Memory B cell (primary cell): Measurements from ENCODE around the gene PPP1R9B.
A peak's percentile ranks its signal among the peaks of the same experiment; 100 is the strongest.

ENCODE experiments used
- ATAC-seq: fragments of 150-1000 bp; cut with Tn5 transposase; 2 replicates; pipeline ENCODE4 v1.10.0; 2021; ENCODE audit warnings: low read depth, mild to moderate bottlenecking, moderate library complexity
- DNase-seq, 2 donors: peaks; one replicate each; pipeline ENCODE4 v3.0.0; 2022; ENCODE audit warnings: low spot score in 2 of 2
- H3K27ac Mint-ChIP-seq: one replicate; pipeline ENCODE4 v1.8.0; 2022; ENCODE audit warnings: mild to moderate bottlenecking, moderate library complexity, mixed read lengths
- H3K27me3 Mint-ChIP-seq: one replicate; pipeline ENCODE4 v1.8.0; 2022; ENCODE audit warnings: mixed read lengths
- H3K36me3 Mint-ChIP-seq: one replicate; pipeline ENCODE4 v1.8.0; 2022; ENCODE audit warnings: mild to moderate bottlenecking, mixed read lengths
- H3K4me1 Mint-ChIP-seq: one replicate; pipeline ENCODE4 v1.8.0; 2022; ENCODE audit warnings: mixed read lengths
- H3K4me3 Mint-ChIP-seq: one replicate; pipeline ENCODE4 v1.8.0; 2022; ENCODE audit warnings: mild to moderate bottlenecking, moderate library complexity, mixed read lengths
- H3K9me3 Mint-ChIP-seq: one replicate; pipeline ENCODE4 v1.8.0; 2022; ENCODE audit warnings: mixed read lengths

PPP1R9B gene

GRCh38 chr17:50139950-50140885 lies 10.3 kb downstream of the PPP1R9B start:
- peaks cover 57% of the 10 kb centered on the region for H3K36me3 Mint-ChIP-seq
- H3K9me3 Mint-ChIP-seq, result no peaks in the 10 kb centered on the region
- peak overlapping the region; percentile 32 for H3K4me3 Mint-ChIP-seq
- H3K27ac Mint-ChIP-seq, result peak overlapping the region; percentile 7
- peaks cover 63% of the 10 kb centered on the region for H3K4me1 Mint-ChIP-seq
- peak; percentile 90 for ATAC-seq
- no peaks in the 10 kb centered on the region for H3K27me3 Mint-ChIP-seq
- peak; percentile 81 to 86 for DNase-seq

DNA sequence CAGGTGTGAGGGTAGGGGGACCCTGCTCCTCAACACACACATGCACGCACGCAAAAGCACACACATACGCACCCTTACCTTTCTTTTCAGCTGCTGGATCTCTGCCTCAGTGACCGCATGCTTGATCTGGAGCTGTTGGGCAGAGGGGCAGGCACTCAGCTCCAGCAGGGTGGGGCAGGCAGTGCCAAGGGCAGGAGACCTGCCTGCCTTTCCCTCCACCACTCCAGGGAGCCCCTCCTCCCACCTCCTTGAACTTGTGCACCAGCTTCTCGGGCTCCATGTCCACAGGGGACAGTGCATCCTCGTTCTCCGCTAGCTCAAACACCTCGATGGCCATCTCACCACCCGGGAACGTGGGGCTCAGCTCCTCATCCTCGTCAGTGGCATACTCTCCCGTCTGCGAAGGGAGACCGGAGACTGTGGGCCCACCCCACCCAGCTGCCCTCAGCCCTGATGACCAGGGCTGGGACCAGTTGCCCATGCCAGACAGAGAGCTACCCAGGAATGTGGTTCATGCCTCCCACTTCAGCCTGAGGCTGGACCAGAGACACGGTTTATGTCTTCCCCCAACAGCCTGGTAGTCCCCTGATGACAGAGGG lies 11.2 kb downstream of the PPP1R9B start:
- ATAC-seq (no peak), DNase-seq (no peak)
- H3K9me3 Mint-ChIP-seq, result no peaks in the 10 kb centered on the region
- H3K4me3 Mint-ChIP-seq, result no peak overlapping the region
- peaks cover 52% of the 10 kb centered on the region for H3K36me3 Mint-ChIP-seq
- H3K4me1 Mint-ChIP-seq, result peaks cover 58% of the 10 kb centered on the region
- H3K27ac Mint-ChIP-seq, result peak overlapping the region; percentile 7
- no peaks in the 10 kb centered on the region for H3K27me3 Mint-ChIP-seq

- Mint-ChIP-seq H3K9me3 (no peaks in the 10 kb centered on the region), H3K27me3 (no peaks in the 10 kb centered on the region), H3K27ac (peak overlapping the region; percentile 85), H3K36me3 (peaks cover 40% of the 10 kb centered on the region), H3K4me1 (peaks cover 41% of the 10 kb centered on the region), H3K4me3 (no peak overlapping the region)
- DNase-seq (no peak), ATAC-seq (no peak)
Measured at GRCh38 chr17:50137042-50137441, 13.4 kb downstream of the PPP1R9B start.

DNA sequence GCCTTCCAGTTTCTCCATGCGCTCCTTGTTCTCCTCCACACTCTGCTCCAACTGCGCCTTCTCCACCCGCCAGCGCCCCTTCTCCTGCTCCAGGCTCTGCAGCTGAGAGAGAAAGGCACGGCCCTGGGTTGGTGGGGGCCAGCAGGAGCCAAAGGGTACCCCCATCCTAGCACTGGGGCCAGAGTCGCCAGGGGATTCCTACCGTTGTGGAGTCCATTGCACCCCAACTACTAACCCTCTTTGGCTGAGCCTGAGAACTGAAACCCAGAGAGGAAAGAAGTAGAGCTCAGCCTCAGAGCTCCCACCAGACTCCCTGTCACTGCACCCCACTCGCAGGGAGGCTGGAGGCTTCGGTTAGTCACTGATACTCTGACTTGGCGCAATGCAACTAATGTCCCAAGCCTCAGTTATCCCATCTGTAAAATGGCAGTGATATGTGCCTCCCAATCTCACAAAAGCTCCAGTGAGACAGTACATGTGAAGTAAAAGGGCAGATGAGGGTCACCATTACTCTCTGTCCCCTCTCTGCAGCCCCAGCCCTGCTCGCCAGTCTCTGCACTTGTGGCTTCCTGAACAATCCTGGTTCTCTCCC lies 14.3 kb downstream of the PPP1R9B start:
- peaks cover 36% of the 10 kb centered on the region for H3K36me3 Mint-ChIP-seq

DNA sequence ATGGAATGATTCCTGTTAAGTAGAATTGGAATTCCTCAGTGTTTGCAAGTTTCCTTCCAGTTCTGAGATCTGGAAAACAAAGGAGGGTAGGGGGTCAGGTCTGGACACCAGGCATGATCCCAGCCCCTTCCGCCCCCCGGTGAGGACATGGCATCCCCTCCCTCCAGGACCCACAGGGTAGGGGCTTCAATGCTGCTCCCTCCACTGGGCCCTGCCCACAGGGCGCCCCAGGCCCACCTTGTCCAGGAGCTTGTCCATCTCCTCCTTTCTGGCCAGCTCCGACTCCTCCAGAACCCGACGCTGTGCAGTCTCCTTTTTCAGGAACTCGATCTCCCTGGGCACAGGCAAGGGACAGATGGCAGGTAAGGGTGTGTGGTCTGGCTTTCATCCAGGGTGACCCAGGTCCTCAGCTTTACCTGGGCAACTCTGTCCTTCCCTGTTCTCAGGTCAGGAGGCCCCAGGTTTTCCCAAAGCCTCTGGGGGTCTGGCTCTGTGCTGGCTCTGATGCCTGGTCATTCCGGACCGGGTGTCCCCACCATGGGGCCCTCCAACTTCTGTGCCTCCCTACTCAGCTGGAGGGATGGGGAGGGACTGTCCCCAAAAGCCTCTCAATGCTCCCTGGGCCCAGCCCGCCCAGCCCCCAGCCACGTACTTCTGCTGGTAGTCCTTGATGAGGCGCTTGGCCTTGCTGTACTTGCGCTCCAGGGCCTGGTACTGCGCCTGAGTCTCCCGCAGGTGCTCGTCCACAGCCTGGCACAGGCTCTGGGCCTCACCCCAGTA lies 15.0 kb downstream of the PPP1R9B start:
- H3K27me3 Mint-ChIP-seq, result peaks cover 1% of the 10 kb centered on the region
- no peaks in the 10 kb centered on the region for H3K9me3 Mint-ChIP-seq
- no peak overlapping the region for H3K4me3 Mint-ChIP-seq
- peaks cover 33% of the 10 kb centered on the region for H3K36me3 Mint-ChIP-seq
- DNase-seq (no peak), ATAC-seq (no peak)
- no peak overlapping the region for H3K27ac Mint-ChIP-seq
- H3K4me1 Mint-ChIP-seq, result peaks cover 37% of the 10 kb centered on the region

More for the DNA sequence above, 14.3 kb downstream of the PPP1R9B start:
- no peak for DNase-seq
- H3K4me3 Mint-ChIP-seq, result no peak overlapping the region
- H3K9me3 Mint-ChIP-seq, result no peaks in the 10 kb centered on the region
- ATAC-seq, result no peak
- H3K4me1 Mint-ChIP-seq, result peaks cover 35% of the 10 kb centered on the region
- peak overlapping the region; percentile 85 for H3K27ac Mint-ChIP-seq
- peaks cover 1% of the 10 kb centered on the region for H3K27me3 Mint-ChIP-seq

GRCh38 chr17:50134206-50135110 lies 16.0 kb downstream of the PPP1R9B start:
- ATAC-seq (no peak), DNase-seq (no peak)
- Mint-ChIP-seq H3K9me3 (no peaks in the 10 kb centered on the region), H3K27me3 (peaks cover 3% of the 10 kb centered on the region), H3K36me3 (peaks cover 30% of the 10 kb centered on the region), H3K4me1 (peaks cover 33% of the 10 kb centered on the region), H3K27ac (no peak overlapping the region), H3K4me3 (no peak overlapping the region)

GRCh38 chr17:50133769-50134099 lies 16.7 kb downstream of the PPP1R9B start:
- Mint-ChIP-seq H3K4me1 (peaks cover 34% of the 10 kb centered on the region), H3K27ac (no peak overlapping the region), H3K9me3 (no peaks in the 10 kb centered on the region), H3K36me3 (peaks cover 30% of the 10 kb centered on the region), H3K4me3 (no peak overlapping the region), H3K27me3 (peaks cover 4% of the 10 kb centered on the region)
- DNase-seq (no peak), ATAC-seq (no peak)

DNA sequence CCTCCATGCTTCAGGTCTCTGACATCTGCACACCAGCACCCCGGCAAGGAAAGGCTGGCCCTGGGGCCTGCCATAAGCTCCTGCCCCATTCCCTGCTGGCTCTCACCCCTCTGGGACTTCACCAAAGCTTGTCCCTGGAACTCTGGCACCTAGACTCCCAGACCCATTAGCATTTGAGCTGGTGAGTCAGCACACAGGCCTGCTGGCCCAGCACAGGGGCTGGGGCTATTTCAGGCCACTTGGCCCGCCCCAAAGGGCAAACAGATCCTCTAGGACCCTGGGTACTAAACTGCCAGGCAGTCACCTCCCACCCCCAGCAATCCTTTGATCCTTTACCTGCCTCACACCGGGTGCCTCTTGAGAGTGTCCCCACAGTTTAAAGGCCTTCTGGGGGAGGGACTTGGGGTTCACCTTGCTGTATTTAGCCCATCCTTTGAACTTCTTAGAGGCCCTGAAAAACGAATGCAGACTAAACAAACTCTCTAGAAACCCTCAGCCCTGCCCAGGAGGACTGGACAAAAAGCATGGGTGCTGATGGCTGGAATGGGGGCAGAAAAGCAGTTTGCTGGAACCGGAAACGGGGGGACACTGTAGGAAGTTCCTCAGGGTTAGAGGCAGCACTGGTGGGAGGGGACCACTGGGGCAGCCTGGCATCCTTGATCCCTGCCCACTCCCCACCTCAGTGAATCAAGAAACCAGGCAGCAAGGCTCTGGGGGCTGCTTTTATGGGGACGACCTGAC lies 17.3 kb downstream of the PPP1R9B start:
- Mint-ChIP-seq H3K4me3 (no peak overlapping the region), H3K4me1 (peaks cover 38% of the 10 kb centered on the region), H3K27me3 (peaks cover 9% of the 10 kb centered on the region), H3K27ac (peak overlapping the region; percentile 47), H3K36me3 (peaks cover 28% of the 10 kb centered on the region), H3K9me3 (no peaks in the 10 kb centered on the region)
- DNase-seq (no peak), ATAC-seq (no peak)

DNA sequence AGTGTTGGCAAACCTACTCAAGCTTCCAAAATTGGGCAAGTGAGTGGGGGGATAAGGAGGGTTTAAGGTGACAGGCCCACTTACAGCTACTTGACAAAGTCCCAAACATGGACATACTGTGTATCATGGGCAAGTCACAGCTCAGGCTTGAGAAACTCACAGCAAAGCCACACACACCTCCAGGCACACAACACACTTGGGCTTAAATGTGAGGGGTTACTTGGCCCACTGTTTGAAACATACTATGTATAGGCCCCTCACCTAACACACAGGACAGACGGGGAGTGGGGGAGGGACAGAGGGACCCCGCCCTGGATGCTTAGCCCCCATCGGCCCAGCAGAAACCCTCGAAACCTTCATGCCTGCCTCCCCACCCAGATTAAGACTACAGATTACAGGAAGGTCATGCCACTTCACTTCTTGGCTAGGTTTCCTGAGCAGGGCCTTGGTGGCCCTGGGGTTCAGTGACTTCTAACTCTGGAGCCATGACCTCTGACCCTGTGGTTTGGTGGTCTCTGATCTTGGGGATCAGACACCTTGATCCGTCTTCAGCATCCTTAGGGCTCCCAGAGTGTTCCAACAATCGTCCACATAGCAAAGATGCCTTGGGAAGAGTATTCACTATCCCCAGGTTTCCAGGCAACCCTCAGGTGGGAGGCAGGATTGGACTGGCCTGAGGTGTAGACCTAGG lies 18.2 kb downstream of the PPP1R9B start:
- Mint-ChIP-seq H3K9me3 (no peaks in the 10 kb centered on the region), H3K4me3 (no peak overlapping the region), H3K27me3 (peaks cover 9% of the 10 kb centered on the region), H3K4me1 (peaks cover 33% of the 10 kb centered on the region), H3K36me3 (peaks cover 19% of the 10 kb centered on the region), H3K27ac (peak overlapping the region; percentile 81)
- DNase-seq (no peak), ATAC-seq (no peak)

DNA sequence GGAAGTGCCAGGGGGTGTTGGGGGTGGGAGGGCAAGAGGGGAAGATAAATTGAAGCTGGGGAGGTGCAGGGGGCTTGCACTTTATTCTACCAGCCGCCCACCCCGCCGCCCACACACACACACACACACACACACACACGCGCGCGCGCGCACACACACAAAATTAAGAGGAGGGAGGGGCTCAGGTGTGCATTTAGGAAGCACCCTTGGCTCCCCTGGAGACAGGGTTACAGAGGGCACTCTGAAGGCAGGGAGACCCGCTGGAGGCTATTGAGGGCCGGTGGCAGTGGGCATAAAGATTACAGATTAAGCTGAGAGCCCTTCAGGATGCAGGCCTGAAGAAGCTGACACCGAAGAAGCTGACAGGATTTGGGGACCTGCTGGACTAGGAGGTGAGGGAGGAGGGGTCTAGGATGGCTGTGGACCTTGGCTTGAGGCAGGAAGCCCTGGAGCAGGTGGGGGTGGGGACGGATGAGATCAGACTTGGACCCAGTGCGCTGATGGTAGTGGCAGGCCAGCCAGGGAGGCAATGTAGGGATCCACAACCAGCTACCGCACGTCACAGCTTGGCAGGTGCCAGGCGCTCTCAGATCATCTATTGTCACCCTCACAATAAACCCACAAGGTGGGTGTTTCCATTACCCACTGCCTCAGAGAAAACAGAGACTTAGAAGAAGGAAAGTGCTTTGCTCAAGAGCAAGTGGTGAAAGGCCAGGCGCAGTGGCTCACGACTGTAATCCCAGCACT lies 19.7 kb downstream of the PPP1R9B start:
- peak overlapping the region; percentile 70 for H3K4me3 Mint-ChIP-seq
- peaks cover 28% of the 10 kb centered on the region for H3K4me1 Mint-ChIP-seq
- ATAC-seq, result peak; percentile 33
- H3K36me3 Mint-ChIP-seq, result peaks cover 6% of the 10 kb centered on the region
- H3K9me3 Mint-ChIP-seq, result no peaks in the 10 kb centered on the region
- DNase-seq, result no peak
- peak overlapping the region; percentile 81 for H3K27ac Mint-ChIP-seq
- H3K27me3 Mint-ChIP-seq, result peaks cover 9% of the 10 kb centered on the region

- ATAC-seq (peak; percentile 75), DNase-seq (peak; percentile 37 to 62)
Measured at GRCh38 chr17:50129728-50130558, 20.5 kb downstream of the PPP1R9B start, which contains the start of gene SAMD14. TSS of gene SAMD14 (minus strand) at chr17:50130160. CDS start at chr17:50124959, 5,201 bp downstream.

More at GRCh38 chr17:50129728-50130558, 20.5 kb downstream of the PPP1R9B start, which contains the start of gene SAMD14:
- H3K4me1 Mint-ChIP-seq, result peaks cover 28% of the 10 kb centered on the region
- no peaks in the 10 kb centered on the region for H3K9me3 Mint-ChIP-seq
- peaks cover 9% of the 10 kb centered on the region for H3K27me3 Mint-ChIP-seq
- peak within 1 kb of the TSS; percentile 87 for H3K4me3 Mint-ChIP-seq
- peak within 1 kb of the TSS; percentile 81 for H3K27ac Mint-ChIP-seq
- peaks cover 3% of the 10 kb centered on the region for H3K36me3 Mint-ChIP-seq
